DMS114 treated with DMSO at 0.1 percent for 48 hours (cell line): ENCODE data around the gene ZNF418.

Source experiments
- DNase-seq: peaks from one replicate; lab custom pipeline; 2025; ENCODE audit not compliant: unreplicated experiment; lab: John Stamatoyannopoulos, UW

The ZNF418 gene

DNA sequence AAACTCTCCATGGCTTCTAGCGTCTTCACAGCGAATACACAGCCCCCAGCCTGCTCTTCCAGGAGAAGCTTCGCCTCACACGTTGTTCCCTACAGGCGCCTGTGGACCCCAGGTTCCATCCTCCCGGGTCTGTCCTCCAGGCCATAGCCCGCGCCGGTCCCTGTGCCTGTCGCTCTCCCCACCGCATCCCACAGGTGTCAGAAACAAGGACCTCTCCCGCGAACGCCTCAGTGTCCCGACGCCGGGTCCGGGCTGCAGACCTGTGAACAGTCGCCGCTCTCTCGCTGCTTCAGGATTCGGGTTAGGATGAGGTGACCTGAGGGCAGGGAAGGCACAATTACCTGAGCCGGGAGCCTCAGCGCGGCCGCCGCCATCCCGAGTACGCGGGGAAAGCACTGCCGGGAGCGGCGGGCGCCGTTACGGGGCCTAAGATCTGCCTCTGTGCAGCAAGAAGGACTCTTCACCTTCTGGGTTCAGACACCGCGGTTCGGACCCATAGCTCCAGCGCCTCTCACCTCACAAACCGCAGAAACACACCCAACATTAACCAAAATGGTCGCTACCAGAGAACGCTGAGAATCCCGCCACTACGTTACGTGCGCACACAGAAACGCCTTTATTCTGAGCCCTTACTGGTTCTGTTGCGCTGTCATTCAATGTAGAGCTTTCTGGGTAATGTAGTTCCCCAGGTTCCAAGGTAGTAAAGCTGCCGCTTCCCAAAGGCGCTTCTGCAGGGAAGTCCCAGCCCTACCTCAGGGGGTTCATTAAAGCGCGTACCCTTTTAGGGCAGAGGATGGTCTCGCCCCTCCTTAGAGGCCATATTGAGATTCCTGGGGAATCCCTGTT is at the start of gene ZNF418:
Gene ZNF418 (minus strand): TSS at position 583 of the 846 bp plus-strand sequence. CDS start 1,580 bp downstream, outside the sequence.
- peak; percentile 96 for DNase-seq

DNA sequence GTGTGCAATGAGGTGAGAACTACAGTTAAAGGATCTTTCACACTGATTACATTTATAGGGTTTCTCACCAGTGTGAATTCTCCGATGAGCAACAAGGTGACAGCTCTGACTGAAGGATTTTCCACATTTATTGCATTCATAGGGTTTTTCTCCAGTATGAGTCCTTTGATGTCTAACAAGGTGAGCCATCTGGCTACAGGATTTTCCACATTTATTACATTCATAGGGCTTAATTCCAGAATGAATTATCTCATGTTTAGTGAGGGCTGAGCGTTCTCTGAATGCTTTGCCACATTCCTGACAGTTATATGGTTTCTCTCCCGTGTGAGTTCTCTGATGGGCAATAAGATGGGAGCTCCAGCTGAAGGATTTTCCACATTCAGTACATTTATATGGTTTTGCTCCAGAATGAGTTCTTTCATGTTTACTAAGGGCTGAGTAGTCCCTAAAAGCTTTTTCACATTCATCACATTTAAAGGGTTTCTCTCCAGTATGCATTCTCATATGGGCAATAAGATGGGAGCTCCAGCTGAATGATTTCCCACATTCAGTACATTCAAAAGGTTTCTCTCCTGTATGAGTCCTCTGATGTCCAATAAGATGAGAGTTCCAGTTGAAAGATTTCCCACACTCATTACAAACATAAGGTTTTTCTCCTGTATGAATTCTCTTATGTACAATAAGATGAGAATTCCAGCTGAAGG is 43.5 kb upstream of the ZNF418 start:
- no peak for DNase-seq

DNA sequence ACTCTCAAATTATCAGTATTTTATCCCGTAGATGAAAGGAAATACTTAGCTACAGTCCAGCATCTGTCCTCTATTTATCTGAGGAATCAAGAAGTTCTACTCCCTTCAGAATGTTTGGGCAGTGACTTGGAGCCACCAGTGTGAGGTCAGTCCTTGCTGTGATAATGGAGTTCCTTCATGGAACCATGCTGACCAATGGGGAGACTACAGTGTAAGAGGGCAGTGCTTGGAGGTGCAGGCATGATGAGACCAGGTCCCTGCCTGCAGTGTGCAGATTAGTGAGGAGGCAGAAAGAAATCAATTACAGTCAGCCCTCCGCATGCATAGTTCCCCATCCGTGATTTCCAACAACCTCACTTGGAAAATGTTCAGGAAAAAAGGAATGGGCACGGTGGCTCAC is 39.2 kb upstream of the ZNF418 start, which contains the start of gene C19orf18:
Gene C19orf18 (minus strand): TSS at position 101 of the 400 bp plus-strand sequence. CDS start 102 bp downstream, outside the sequence.
- no peak for DNase-seq

DNA sequence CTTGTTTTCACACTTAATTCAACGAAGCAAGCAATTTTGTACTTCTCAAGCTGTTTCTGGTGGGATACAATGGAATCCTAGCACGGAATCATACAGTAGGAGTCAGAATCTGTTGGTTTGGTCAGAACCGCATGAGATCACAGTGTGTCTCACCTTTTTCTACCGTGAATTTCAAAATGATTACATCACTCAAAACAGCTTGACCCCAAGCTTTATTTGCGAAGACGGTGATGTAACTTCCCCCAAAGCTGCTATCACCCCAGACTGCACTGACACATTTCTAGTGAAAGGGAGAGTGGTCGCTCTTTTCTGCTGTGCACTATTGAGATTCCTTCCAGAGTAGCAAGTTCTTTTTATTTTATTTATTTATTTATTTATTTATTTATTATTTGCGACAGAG is 29.6 kb upstream of the ZNF418 start:
- no peak for DNase-seq

DNA sequence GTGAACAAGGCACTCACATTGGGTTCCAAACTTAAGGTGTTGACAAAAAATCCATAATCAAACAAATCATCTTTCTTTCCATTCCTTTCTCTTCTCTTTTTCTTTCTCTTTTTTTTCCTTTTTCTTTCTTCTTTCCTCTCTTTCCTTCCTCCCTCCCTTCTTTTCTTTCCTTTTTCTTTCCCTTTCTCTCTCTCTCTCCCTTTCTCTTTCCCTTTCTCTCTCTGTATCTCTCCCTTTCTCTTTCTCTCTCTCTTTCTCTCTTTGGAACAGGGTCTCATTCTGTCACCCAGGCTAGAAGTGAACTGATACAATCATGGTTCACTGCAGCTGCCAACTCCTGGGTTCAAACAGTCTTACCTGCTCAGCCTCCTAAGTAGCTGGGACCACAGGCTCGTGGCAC is 26.6 kb upstream of the ZNF418 start:
- no peak for DNase-seq

DNA sequence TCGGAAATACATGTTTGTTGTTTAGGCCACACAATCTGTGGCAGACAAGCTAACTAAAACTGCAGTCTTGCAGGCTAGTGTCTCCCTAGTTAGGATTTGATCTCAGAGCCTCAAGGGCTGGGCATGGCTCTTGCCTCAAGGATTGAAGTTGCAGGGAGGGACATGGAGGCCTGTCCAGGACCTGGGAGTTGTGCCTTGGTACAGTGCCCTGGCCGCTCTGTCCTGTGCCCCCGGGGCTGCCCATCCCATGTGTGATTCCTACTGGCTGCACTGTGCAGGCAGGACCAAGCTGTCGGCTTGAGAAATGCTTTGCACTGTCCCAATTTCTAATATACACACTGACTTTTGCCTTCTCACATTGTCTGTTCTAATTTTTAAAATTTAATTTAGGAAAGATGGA is 19.8 kb upstream of the ZNF418 start:
- no peak for DNase-seq

DNA sequence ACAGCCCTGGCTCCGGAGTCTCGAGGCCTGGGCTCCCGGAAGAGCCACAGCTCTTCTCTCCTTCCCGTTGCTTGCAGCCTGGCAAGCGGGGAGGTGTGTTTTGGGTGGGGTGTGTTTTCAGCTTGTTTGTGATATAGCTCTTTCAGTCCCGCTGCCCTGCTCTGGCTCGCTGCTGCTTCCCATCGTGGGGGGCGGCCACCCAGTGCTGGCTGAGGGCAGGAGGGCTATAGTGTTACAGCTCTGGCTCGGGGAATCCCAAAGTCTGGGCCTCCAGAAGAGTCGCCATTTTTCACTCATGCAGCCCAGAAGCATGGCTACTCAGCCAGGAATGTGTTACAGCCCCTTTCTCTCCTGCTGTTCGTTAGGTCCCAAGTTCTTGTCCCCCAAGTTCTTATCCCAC is 14.5 kb upstream of the ZNF418 start:
- DNase-seq: no peak

DNA sequence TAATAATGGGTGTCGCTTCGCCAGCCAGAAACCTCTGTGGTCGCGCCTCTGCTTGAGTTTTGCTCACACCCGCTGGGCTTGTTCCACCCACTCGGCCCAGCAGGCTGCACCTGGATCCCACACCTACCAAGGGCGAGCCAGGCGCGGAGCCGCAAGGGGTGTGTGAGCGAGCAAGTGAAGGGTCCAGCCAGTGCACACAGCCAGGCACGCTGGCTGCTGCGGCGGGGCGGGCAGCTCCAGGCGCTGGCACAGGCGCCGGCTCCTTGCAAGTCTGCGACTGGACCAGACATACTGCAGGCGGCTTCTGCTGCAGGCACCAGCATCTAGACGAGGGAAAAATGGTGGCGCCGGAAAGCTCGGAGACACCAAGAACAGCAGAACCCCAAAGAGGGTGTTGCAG is 14.1 kb upstream of the ZNF418 start:
- no peak for DNase-seq

DNA sequence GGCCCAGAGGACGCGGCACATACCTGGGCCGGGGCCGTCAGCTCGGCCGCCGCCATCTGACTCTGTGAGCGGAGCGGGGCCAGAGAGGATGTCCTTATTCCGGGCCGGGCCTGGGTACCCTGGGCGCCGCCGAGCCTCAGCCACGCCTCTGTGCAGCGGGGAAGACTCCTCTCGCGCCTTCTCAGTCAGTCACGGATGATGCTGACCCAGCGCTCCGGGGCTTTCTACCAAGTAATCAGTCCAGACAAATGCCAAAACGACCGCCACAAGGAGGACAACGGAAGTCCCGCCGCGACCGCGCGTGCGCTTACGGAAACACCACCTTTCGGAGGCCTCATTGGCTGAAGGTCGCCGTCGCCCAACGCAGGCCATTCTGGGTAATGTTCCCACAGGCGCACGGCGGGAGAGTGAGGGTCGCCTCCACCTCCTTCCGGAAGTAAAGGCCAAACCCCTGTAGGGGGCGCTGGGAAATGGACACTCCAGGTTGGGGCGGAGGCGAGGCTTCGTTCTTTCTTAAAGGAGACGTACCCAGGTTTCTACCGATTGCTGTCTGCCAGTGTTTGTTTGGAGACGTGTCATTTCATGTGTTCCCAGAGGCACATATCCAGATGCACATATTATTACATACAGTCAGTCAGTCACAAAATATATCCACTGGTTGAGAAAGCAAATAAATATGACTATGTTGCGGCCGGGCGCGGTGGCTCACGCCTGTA is 12.4 kb upstream of the ZNF418 start, which contains the start of gene ZNF256:
Gene ZNF256 (minus strand): TSS at position 288 of the 716 bp plus-strand sequence. CDS start 232 bp downstream, at position 56.
- peak; percentile 96 for DNase-seq

DNA sequence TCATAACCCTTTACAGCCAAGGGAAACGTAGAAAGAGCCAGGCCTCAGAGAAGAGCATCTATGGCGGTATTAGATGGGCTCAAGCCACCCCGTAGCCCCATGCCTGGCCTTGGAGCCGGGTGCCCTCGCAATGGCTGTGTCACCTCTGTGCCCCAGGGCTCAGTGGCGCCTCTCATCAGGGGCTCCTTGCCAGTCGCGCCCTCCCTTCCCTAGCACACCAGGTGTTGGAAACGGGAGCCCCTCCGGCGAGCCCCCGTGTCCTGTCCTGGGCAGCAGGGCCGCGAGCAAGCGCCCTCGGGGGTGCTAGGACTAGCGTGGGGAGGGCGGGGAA is 11.9 kb upstream of the ZNF418 start:
- DNase-seq: no peak

DNA sequence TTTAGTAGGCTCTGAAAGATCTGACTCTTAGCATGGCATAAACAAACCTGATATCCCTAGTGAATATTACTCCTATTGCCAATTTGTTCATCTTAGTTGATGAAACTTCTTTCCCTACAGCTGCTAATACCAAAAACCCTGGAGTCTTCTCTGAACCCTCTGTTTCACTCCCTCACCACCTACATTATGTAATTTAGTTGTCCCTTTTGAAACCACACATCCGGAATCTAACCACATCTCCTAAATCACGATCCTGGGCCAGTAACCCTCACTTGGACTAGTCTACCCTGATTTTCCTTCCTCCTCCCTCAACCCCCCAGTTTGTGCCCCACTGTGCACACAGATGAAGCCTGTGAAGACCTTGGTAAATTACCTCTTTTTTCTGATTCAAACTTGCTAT is 11.1 kb upstream of the ZNF418 start:
- DNase-seq: no peak

DNA sequence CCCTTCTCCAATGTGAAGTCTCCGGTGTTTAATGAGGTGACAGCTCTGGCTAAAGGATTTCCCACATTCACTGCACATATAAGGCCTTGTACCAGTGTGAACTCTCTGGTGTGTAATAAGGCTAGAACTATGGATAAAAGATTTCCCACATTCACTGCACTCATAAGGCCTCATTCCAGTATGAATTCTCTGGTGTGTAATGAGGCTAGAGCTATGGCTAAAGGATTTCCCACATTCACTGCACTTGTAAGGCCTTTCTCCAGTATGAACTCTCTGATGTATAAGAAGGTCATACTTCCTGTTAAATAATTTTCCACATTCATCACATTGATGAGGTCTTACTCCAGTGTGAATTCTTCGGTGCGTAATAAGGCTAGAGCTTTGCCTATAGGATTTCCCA is 6.4 kb upstream of the ZNF418 start:
- no peak for DNase-seq

DNA sequence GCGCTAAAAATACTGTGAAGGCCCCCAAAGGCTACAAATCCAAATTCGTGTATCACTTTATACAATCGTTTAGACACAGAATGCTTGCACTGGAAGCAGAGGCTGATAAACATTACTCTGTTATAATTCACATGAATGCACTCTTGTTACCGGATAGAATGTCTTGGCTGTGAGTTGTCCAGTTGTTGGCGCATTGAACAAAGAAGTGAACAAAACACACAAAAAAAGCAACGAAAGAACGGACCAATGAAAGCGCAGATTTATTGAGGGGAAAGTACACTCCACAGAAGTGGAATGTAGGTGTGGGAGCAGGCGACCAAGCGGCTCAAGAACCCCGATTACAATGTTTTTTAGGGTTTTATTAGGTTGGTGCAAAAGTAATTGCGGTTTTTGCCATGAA is 529 bp upstream of the ZNF418 start:
- no peak for DNase-seq

DNA sequence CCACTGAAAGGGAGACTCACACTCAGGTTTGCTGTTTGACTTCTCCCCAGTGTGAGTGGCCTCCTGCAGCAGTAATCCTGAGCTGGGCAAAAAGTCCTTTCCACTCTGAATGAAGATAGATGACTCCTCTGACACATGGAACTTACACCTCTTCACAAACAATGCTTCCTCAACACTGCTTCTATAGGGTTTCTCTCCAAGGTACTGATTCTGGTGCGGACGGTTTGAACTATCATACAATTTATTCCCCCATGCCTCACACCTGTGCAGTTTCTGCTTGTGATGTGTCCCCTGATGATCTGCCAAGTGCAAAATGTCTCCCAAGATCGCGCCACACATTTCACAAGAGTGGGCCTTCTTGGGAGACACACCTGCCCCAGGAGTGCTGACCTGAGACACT is 7.6 kb downstream of the ZNF418 start:
- DNase-seq: no peak

DNA sequence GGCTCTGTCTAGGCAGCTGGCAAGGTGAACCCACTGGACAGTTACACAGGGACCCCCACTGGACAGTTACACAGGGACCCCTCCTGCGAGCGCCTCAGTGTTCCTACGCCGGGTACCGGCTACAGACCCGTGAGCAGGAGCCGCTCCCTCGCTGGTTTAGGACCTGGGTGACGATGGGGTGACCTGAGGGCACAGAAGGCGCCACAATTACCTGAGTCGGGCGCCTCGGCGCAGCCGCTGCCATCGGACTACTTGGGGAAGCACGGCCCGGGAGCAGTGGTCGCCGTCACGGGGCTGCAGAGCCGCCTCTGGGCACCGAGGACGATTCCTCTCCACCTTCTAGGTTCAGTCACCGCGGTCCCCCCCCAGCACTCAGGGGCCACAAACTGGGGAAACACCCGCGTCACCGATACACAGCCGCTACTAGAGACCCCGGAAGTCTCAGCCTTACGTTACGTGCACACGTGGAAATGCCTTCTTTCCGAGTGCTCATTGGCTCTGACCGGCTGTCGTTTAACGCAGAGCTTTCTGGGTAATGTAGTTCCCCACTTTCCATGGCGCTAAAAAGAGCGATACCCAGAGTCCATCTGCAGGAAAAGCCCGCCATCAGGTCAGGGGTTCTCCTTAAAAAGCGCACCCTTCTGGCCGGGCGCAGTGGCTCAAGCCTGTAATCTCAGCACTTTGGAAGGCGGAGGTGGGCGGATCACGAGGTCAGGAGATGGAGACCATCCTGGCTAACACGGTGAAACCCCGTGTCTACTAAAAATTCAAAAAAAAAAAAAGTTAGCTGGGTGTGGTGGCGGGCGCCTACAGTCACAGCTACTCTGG is 18.8 kb downstream of the ZNF418 start, which contains the start of gene ZNF417:
Gene ZNF417 (minus strand): TSS at position 425 of the 828 bp plus-strand sequence. CDS start 181 bp downstream, at position 244.
- DNase-seq: peak; percentile 96

DNA sequence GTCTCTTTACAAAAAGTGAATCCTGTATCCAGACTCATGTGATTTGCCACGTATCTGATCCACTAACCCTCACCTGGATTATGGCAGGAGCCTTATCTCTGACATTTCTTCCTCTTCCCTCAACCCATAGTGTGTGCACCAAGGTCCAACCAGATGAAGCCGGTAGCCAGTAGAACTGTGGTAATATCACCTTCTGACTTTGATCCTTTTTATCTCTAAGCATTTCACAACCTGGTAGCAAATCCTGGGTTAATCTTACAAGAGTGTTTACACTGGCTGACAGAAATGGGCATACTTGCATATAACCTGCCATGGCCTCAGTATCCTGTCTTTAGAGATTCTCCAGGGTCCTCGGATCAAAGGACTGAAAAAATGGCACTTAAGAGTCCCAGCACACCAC is 20.7 kb downstream of the ZNF418 start:
- no peak for DNase-seq

DNA sequence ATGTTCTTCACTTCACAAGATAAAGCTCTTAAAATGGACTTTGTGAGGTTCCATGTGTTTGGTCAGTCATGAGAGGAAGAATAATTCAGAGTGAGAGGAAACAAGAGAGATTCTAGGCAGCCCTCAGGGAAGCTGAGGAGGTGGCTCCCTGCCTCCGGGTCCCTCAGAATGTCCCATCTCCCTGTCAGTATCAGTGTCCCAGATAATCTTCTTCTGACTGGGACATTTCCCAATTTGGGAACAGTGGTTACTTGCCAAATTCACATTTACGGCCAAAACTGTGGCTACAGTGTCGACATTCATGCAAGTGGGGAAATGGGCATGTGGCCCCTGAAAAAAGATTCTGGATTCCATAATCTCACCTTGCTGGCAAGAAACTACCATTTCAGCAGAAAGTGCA is 27.8 kb downstream of the ZNF418 start:
- no peak for DNase-seq

DNA sequence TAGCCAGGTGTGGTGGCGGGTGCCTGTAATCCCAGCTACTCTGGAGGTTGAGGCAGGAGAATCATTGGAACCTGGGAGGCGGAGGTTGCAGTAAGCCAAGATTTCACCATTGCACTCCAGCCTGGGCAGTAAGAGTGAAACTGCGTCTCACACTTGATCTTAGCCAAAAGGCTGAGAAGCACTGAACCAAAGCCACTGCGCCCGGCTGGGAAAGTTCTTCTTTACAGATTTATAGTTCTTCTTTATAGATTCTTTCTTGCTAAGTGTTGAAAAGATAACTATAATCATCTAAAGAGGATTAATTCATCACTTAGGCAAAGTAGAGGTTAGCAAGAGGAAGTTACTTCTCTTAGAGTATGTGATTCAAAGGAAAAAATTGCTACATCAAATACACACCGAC is 29.9 kb downstream of the ZNF418 start:
- no peak for DNase-seq

DNA sequence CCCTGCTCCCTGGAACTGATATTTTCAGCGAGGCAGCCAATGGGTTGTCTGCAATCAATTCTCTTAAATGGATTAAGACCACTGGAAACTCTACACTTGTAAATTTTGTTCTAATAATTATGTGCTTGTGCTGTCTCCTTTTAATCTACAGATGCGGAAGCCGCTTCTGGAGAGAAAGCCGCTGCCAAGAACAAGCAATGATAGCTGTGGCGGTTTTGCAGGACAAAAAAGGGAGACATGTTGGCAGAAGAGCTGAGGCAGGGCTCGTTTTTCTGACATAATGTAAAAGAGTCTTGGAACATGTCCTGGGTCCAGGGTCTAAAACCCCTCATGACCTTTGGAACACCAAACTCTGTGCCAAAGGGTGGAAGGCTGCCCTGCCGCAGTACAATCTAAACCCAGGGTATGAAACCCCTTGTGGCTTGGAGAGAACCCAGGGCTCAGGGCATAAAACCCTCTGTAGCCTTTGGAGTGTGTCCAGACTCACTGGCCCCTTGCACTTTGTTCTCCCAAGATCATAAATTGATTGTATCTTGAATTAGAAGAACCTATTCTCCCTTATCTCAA is 31.5 kb downstream of the ZNF418 start:
- DNase-seq: no peak

DNA sequence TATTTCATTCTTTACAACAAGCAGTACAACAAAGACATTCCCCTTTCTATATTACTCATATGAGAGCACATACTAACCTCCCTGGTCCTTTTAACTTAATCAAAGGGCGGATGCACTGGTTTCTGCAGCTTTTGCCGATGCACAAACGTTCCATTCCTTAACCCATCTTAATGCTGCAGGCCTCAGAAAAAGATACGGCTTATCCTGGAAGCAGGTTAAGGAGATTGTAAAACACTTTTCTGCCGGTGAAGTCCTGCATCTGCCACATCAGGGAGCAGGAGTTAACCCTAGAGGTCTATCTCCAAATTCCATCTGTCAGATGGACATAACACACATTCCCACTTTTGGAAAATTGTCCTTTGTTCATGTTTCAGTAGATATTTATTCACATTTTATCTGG is 34.9 kb downstream of the ZNF418 start:
- no peak for DNase-seq
